HepG2 (cell line): ENCODE results near the gene ALOX5. TPM values are rescaled to one million over a fixed set of nuclear protein-coding genes. Genes with fewer than 3 reads are reported as not detected.

Experiments used
- CTCF ChIP-seq: sonication (generic); formaldehyde crosslinking; IDR thresholded peaks from 2 replicates; pipeline ENCODE4 v1.5.0; 2020; ENCODE audit warnings: mild to moderate bottlenecking, missing genetic modification reagents, moderate library complexity
- GABPB1 ChIP-seq: IDR thresholded peaks from 2 replicates; pipeline ENCODE4 v1.6.1; 2016; ENCODE audit warnings: mild to moderate bottlenecking, missing genetic modification reagents, moderate library complexity, missing compliant biosample characterization
- HMGXB4 ChIP-seq, 2 experiments: sonication (generic) in 1 of 2; formaldehyde crosslinking in 1 of 2; IDR thresholded peaks; 2 replicates each; pipeline versions ENCODE4 v1.4.0 to v1.6.1; 2018 to 2020; ENCODE audit warnings: missing genetic modification reagents in 2 of 2, borderline replicate concordance in 1 of 2, low read depth in 1 of 2, mild to moderate bottlenecking in 1 of 2, missing biosample characterization in 1 of 2
- HNRNPLL ChIP-seq: fragments of 200-400 bp; formaldehyde crosslinking; IDR thresholded peaks from 2 replicates; pipeline ENCODE4 v1.6.1; 2017; ENCODE audit warnings: mild to moderate bottlenecking, low read depth, low read length; ENCODE audit not compliant: poor library complexity, severe bottlenecking
- KDM5B ChIP-seq: sonication (generic); formaldehyde crosslinking; IDR thresholded peaks from 2 replicates; pipeline ENCODE4 v1.4.0; 2020; ENCODE audit warnings: missing genetic modification reagents, mild to moderate bottlenecking, borderline replicate concordance
- MYPOP ChIP-seq: sonication (generic); formaldehyde crosslinking; IDR thresholded peaks from 2 replicates; pipeline ENCODE4 v1.8.1; 2023; ENCODE audit warnings: mild to moderate bottlenecking, moderate library complexity, missing genetic modification reagents
- PCBP1 ChIP-seq: fragments of 200-400 bp; formaldehyde crosslinking; IDR thresholded peaks from 2 replicates; pipeline ENCODE4 v1.6.1; 2017; ENCODE audit warnings: mild to moderate bottlenecking, low read depth, low read length, borderline replicate concordance
- SPEN ChIP-seq: sonication (generic); formaldehyde crosslinking; IDR thresholded peaks from 2 replicates; pipeline ENCODE4 v1.5.1; 2020; ENCODE audit warnings: low read depth, mild to moderate bottlenecking, missing genetic modification reagents
- TBX3 ChIP-seq: fragments of 450-650 bp; IDR thresholded peaks from 2 replicates; pipeline ENCODE4 v1.6.1; 2017; ENCODE audit warnings: antibody characterized with exemption, mild to moderate bottlenecking, inconsistent platforms, borderline replicate concordance
- TMF1 ChIP-seq: sonication (generic); formaldehyde crosslinking; IDR thresholded peaks from 2 replicates; pipeline ENCODE4 v1.8.1; 2022; ENCODE audit warnings: low read depth, missing genetic modification reagents
- UBTF ChIP-seq: sonication (generic); formaldehyde crosslinking; IDR thresholded peaks from 2 replicates; pipeline ENCODE4 v1.4.0; 2020; ENCODE audit warnings: mild to moderate bottlenecking, missing genetic modification reagents
- ZNF709 ChIP-seq: sonication (generic); formaldehyde crosslinking; IDR thresholded peaks from 2 replicates; pipeline ENCODE4 v1.5.0; 2020; ENCODE audit warnings: mild to moderate bottlenecking, missing genetic modification reagents
- ZNF737 ChIP-seq: sonication (generic); formaldehyde crosslinking; IDR thresholded peaks from 2 replicates; pipeline ENCODE4 v1.5.0; 2020; ENCODE audit warnings: missing genetic modification reagents, mild to moderate bottlenecking, borderline replicate concordance
- ZNF770 ChIP-seq: sonication (generic); formaldehyde crosslinking; IDR thresholded peaks from 2 replicates; pipeline ENCODE4 v1.5.0; 2020; ENCODE audit warnings: mild to moderate bottlenecking, missing genetic modification reagents
- ZNF772 ChIP-seq: sonication (generic); formaldehyde crosslinking; IDR thresholded peaks from 2 replicates; pipeline ENCODE4 v1.5.0; 2020; ENCODE audit warnings: mild to moderate bottlenecking, missing genetic modification reagents
- ZSCAN22 ChIP-seq: sonication (generic); formaldehyde crosslinking; IDR thresholded peaks from 2 replicates; pipeline ENCODE4 v1.4.0; 2020; ENCODE audit warnings: mild to moderate bottlenecking, missing genetic modification reagents
- polyA plus RNA-seq, 8 experiments: library from polyadenylated mRNA; depleted of rRNA in 3 of 8; stranded (reverse) in 7 of 8; unstranded in 1 of 8; fragments of >200 nt; fragmentation: Illumina TruSeq in 4 of 8; extraction: Trizol in 4 of 8; gene quantifications; 2 replicates each; pipeline versions ENCODE4 v1.2.1 to v1.2.3, GENCODE V29; 2011 to 2016; ENCODE audit warnings: low read depth in 4 of 8, missing spikeins in 1 of 8, mixed read lengths in 1 of 8; ENCODE audit not compliant: insufficient read depth in 1 of 8
- total RNA-seq, 5 experiments: library from RNA; depleted of rRNA; stranded (reverse); fragments of >200 nt; fragmentation: Illumina TruSeq; extraction: Trizol; gene quantifications; 2 replicates each; pipeline ENCODE4 v1.2.3, GENCODE V29; 2016; ENCODE audit warnings: low read depth in 1 of 5

The ALOX5 gene
- total and polyA plus RNA-seq, 2 of the 13 experiments (the other 11 are each of a cell fraction or from before 2014, with no cell fraction given) = 0.04 TPM; not detected in 1

- TF ChIP-seq SPEN (CRISPR knock-in tag) (0 out of 2 replicates have a peak, but pooled peaks have one; percentile 34), MYPOP (CRISPR knock-in tag) (peak; percentile 64; the same call in 1 of the 2 replicates), PCBP1 (0 out of 2 replicates have a peak, but pooled peaks have one; percentile 6), TBX3 (no peak), ZNF772 (0 out of 2 replicates have a peak, but pooled peaks have one; percentile 52), ZNF770 (CRISPR knock-in tag) (peak; percentile 95), KDM5B (CRISPR knock-in tag) (peak; percentile 42; the same call in 1 of the 2 replicates), UBTF (CRISPR knock-in tag) (peak; percentile 50; the same call in 1 of the 2 replicates), ZNF709 (0 out of 2 replicates have a peak, but pooled peaks have one; percentile 12), ZSCAN22 (no peak), ZNF737 (no peak), HMGXB4 (CRISPR knock-in tag; IDR thresholded peaks at IDR 0.05; ENCODE audit: borderline replicate concordance in 1 of 2, low read depth in 1 of 2) (peak in 1 of 2 experiments; percentile 29; a peak in 1 of 4 replicates), HNRNPLL (peak; percentile 100), TMF1 (0 out of 2 replicates have a peak, but pooled peaks have one; percentile 33), CTCF (CRISPR knock-in tag) (peak; percentile 57), GABPB1 (CRISPR knock-in tag) (peak; percentile 25; the same call in 1 of the 2 replicates)
Measured at GRCh38 chr10:45418849-45419675, 45.0 kb downstream of the ALOX5 start (continued).
